ENCODE results near the gene CAST. TPM values are rescaled to one million over a fixed set of nuclear protein-coding genes. Genes with fewer than 3 reads are reported as not detected.

The CAST gene
- total RNA-seq, 2 donors from 2014 or later = 97.5 to 169 TPM

- H3K27ac Mint-ChIP-seq = no peak overlapping the region
- ATAC-seq (peak; percentile 71 to 75), DNase-seq (ENCODE audit: low spot score in 2 of 2) (no peak)
- no peaks in the 10 kb centered on the region for H3K36me3 Mint-ChIP-seq
- no peaks in the 10 kb centered on the region for H3K9me3 Mint-ChIP-seq
Measured at GRCh38 chr5:96687812-96688453, 25.8 kb downstream of the CAST start.

DNA sequence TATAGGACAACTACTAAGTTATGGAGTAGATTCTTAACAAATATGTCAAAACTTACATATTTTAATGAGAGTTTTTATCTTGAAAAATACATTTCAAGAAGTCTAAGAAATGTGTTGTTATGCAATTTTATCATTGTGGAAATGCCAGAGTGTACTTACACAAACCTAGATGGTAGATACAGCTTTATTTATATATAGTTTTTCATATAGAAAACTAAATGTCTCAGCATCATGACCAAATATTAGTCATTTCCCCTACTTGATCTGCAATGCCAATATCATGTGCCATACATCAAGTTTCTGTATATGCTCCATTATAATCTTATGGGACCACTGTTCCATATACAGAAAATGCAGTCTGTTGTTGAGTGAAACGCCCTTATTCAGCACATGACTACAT, 28.7 kb downstream of the CAST start:
- Mint-ChIP-seq H3K36me3 (no peaks in the 10 kb centered on the region), H3K9me3 (no peaks in the 10 kb centered on the region), H3K27ac (no peak overlapping the region)
- ATAC-seq (no peak), DNase-seq (ENCODE audit: low spot score in 2 of 2) (no peak)

DNA sequence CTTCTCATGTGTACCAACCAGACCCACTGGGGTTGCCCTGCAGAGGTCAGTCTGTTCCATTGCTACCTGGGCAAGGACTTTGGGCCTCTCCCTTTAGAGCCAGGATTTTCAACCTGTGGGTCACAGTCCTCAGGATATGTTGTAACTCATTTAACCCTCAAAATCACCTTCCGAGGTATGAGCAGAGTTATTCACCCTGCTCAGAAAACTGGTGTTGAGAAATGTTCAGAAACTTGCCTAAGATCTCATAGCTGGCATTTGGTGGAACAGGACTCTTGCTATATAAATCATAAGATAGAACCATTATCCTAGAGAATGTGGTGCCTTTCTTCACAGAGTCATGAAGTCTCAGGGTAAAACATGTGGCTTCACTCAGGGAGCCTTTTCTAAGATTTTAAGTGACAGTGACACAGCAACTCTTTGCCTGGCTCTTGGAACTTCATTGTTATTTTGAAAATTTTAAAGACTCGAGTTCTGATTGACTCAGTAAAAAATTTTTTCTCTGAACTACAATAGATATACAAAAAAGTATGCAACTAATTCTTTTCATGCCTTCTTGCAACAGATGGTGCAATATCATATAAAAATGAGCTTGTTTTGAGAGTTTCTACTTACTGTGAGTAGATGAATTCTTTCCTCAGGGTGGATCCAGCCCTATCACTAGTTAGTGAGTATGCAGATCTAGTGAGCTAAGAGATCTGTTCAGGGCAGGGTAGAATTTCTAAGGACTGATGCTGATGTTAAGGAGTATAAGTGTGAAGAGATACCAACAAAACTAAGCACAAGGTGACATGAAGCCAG, 29.5 kb downstream of the CAST start:
- no peak for ATAC-seq

GRCh38 chr5:96692441-96692840, 30.3 kb downstream of the CAST start:
- H3K9me3 Mint-ChIP-seq = no peaks in the 10 kb centered on the region
- DNase-seq (ENCODE audit: low spot score in 2 of 2) (no peak), ATAC-seq (no peak)
- H3K36me3 Mint-ChIP-seq = no peaks in the 10 kb centered on the region
- no peak overlapping the region for H3K27ac Mint-ChIP-seq

More for the DNA sequence above, 29.5 kb downstream of the CAST start:
- H3K27ac Mint-ChIP-seq = no peak overlapping the region
- H3K36me3 Mint-ChIP-seq = no peaks in the 10 kb centered on the region
- no peaks in the 10 kb centered on the region for H3K9me3 Mint-ChIP-seq
- no peak for DNase-seq (ENCODE audit: low spot score in 2 of 2)

DNA sequence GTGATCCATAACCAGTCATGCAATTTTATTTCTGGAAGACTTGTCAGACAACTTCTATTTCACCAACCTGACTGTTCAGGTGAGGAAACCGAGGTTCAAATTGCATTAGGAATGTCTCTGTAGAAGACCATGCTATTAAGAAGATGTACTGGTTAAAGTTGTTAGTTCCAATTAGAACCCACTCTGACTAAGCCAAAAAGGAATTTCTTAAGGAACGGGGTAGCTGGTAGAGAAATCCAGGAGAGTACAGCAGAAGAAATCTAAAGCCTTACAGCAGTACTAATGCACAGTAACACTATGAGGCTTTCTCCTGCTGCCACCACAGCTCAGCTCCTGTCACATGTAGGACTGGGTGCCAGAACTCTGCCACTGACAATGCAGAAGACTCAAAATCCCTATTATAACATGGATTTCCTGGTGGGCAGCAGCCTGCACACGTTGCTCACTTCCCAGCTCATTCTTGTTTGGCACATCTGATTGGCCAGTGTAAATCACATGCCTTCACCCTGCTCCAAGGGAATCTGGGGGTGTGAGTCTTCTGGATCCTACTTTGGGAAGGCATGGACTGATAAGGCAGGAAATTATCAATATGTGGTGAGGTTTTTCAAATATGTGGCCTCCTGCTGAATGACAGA, 37.1 kb downstream of the CAST start:
- peaks cover 0 to 11% of the 10 kb centered on the region in 2 donors for H3K36me3 Mint-ChIP-seq
- DNase-seq (ENCODE audit: low spot score in 2 of 2) = no peak
- H3K9me3 Mint-ChIP-seq = no peaks in the 10 kb centered on the region
- no peak overlapping the region for H3K27ac Mint-ChIP-seq
- ATAC-seq = no peak

DNA sequence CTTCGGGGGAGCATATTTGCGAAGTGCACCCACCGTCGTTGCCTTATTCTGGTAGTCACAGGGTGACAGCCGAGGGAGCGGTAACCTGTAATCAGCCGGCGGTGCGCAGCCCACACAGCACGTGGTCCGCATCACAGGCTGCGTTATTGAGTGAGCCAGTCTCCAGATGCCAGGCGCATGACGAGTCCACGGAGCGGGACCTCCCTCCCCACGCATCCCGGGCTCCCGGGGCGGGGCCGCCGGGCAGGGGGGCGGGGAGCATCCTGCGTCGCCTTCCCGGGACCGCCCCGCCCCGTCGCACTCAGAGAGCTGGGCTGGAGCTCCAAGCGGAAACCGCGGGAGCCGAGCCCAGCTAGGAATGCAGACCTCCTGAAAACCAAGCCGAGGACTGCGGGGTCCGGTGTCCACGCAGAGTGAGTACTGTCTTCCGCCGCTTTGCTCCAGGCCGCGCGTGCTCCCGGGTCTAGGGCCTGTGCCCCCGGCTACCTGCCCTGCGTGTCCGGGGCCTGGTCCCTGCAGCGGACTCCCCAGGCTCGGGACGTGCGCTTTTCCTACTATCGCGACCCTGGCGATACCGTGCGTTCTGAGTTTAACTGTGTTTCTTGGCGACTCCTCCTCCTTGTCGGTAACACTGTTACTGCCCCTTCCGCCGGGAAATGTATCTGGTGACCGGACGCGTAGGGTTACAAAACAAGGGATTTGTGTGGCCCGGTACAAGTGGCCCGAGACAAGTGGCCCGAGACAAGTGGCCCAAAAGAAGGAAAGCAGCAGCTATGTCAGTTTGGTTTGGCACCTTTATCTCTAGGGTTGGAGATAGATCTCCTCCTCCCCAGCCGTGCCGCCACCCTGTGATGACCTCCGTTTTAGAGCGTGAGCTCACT, 40.6 kb downstream of the CAST start:
- H3K9me3 Mint-ChIP-seq = no peaks in the 10 kb centered on the region
- peaks cover 0 to 11% of the 10 kb centered on the region in 2 donors for H3K36me3 Mint-ChIP-seq
- peak overlapping the region; percentile 94 to 95 for H3K27ac Mint-ChIP-seq
- peak; percentile 74 to 88 for DNase-seq (ENCODE audit: low spot score in 2 of 2)
- ATAC-seq = peak; percentile 85 to 86

DNA sequence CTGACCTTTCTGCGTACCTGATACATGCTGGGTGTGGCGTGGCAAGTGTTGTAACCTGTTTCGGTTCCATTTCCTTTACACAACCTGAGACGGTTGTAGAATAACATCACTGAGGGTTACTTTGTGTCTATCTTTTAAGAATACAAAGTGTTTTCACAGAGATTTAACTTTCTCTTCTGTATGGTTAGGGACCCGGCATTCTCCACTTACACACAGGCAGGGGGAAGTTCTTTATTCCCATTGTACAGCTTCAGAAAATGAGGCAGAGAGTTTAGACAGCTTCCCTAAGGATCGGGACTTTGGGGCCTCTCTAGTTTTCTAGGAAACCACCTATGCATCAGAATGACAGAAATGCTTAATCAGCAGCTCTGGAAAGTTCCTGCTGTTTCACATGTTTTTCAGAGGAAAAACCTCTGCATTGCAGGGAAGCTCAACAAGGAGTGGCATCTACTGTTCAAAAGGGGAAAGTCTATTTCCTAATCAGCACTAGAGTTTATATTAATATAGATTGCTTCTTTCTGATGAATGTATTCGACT, 41.3 kb downstream of the CAST start:
- DNase-seq (ENCODE audit: low spot score in 2 of 2) (no peak), ATAC-seq (peak; percentile 84 to 88)
- peak overlapping the region; percentile 94 to 95 for H3K27ac Mint-ChIP-seq
- H3K36me3 Mint-ChIP-seq = peaks cover 0 to 11% of the 10 kb centered on the region in 2 donors
- H3K9me3 Mint-ChIP-seq = no peaks in the 10 kb centered on the region

GRCh38 chr5:96703995-96704394, 41.8 kb downstream of the CAST start:
- H3K36me3 Mint-ChIP-seq = peaks cover 0 to 11% of the 10 kb centered on the region in 2 donors
- DNase-seq (ENCODE audit: low spot score in 2 of 2) (no peak), ATAC-seq (no peak)
- H3K27ac Mint-ChIP-seq = peak overlapping the region; percentile 94 to 95
- H3K9me3 Mint-ChIP-seq = no peaks in the 10 kb centered on the region

GRCh38 chr5:96706433-96707111, 44.4 kb downstream of the CAST start:
- no peak for DNase-seq (ENCODE audit: low spot score in 2 of 2)
- H3K27ac Mint-ChIP-seq = peak overlapping the region in 1 of 2 donors; percentile 33
- peaks cover 0 to 11% of the 10 kb centered on the region in 2 donors for H3K36me3 Mint-ChIP-seq
- no peak for ATAC-seq
- no peaks in the 10 kb centered on the region for H3K9me3 Mint-ChIP-seq

DNA sequence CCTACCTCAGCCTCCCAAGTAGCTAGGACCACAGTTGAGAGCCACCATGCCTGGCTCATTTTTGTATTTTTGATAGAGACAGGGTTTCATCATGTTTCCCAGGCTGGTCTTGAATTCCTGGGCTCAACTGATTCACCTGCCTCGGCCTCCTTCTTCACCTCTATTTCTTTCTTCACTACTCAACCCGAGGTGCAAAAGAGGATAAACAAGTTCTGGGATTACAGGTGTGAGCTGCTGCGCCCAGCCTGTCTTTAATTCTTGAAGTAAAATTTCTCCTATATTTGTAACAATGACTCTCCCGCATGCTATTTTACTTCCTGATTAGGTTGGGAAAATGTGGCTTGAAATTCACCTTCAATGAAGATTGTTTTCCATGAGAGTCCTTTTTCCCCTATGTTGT, 46.4 kb downstream of the CAST start:
- Mint-ChIP-seq H3K36me3 (peaks cover 0 to 3% of the 10 kb centered on the region in 2 donors), H3K9me3 (no peaks in the 10 kb centered on the region), H3K27ac (peak overlapping the region in 1 of 2 donors; percentile 66)
- no peak for DNase-seq (ENCODE audit: low spot score in 2 of 2)
- ATAC-seq = no peak

DNA sequence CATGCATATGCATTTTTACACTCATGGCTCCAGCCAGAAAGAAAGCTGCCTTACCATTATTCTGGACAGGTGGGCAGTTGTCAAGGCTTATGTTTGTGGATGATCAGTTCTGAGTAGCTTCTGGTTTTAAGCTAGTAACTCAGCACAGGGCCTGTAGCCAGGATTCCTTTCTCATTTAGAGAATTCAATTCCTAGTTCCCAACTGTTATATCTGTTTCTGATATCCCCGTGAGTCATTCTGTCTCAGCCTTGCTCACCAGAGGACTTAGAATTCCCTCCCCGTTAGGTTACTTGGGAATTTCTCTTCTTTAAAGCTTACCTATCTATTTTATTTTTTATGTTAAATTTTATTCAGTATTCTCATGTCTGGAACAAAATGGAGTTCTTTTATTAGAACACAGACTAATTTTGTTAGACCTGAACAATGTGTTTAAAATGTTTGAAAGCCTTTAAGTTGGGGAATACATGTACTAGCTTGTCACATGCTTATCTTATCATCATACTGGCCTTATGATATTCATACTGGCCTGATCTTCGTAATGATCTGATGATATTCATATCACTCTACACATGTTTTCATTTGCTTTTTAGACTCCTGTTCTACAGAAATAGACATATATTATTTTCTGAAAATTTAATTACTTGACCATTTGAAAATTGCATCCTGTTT, 47.1 kb downstream of the CAST start:
- ATAC-seq = no peak
- Mint-ChIP-seq H3K9me3 (no peaks in the 10 kb centered on the region), H3K36me3 (no peaks in the 10 kb centered on the region), H3K27ac (no peak overlapping the region)
- no peak for DNase-seq (ENCODE audit: low spot score in 2 of 2)

- Mint-ChIP-seq H3K27ac (no peak overlapping the region), H3K36me3 (no peaks in the 10 kb centered on the region), H3K9me3 (peaks cover 0 to 4% of the 10 kb centered on the region in 2 donors)
- DNase-seq (ENCODE audit: low spot score in 2 of 2) (no peak), ATAC-seq (no peak)
Measured at GRCh38 chr5:96712100-96712746, 50.0 kb downstream of the CAST start.

DNA sequence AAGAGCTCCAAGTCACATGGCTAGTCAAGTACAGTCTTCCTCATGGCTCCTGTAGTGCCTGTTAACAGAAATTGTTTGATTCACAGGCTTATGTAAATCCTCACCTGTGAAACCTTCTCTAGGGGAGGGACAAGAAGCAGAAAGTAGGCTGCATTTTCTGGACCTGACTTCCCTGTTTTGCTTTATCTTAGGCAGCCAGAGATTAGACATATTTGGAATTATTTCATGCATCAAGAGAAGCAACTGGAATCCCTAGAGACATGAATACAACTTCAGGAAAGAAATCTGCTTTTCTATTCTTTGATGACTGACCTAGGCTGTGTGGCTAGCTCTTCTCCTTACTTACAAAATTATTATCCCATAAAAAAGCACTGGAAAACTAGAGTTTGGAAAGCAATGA, 52.3 kb downstream of the CAST start:
- Mint-ChIP-seq H3K36me3 (no peaks in the 10 kb centered on the region), H3K9me3 (peaks cover 0 to 4% of the 10 kb centered on the region in 2 donors), H3K27ac (peak overlapping the region in 1 of 2 donors; percentile 40)
- DNase-seq (ENCODE audit: low spot score in 2 of 2) (no peak), ATAC-seq (no peak)

GRCh38 chr5:96714951-96715451, 52.8 kb downstream of the CAST start:
- Mint-ChIP-seq H3K27ac (peak overlapping the region; percentile 10 to 40), H3K36me3 (no peaks in the 10 kb centered on the region), H3K9me3 (peaks cover 0 to 4% of the 10 kb centered on the region in 2 donors)
- no peak for DNase-seq (ENCODE audit: low spot score in 2 of 2)
- peak; percentile 47 to 85 for ATAC-seq

- peaks cover 0 to 4% of the 10 kb centered on the region in 2 donors for H3K9me3 Mint-ChIP-seq
- H3K27ac Mint-ChIP-seq = peak overlapping the region in 1 of 2 donors; percentile 40
- ATAC-seq (peak in 1 of 2 donors; percentile 22), DNase-seq (ENCODE audit: low spot score in 2 of 2) (no peak)
- no peaks in the 10 kb centered on the region for H3K36me3 Mint-ChIP-seq
Measured at GRCh38 chr5:96716007-96716406, 53.8 kb downstream of the CAST start.
